IMR-90 (cell line): Measurements from ENCODE around the gene UTP11. TPM values are rescaled to one million over a fixed set of nuclear protein-coding genes. Genes with fewer than 3 reads are reported as not detected.

Source experiments
- ATAC-seq: fragments of 200-7000 bp; cut with Tn5 transposase; 2 replicates; pipeline ENCODE4 v1.9.1; 2020; ENCODE audit warnings: low read depth, mild to moderate bottlenecking, moderate library complexity
- BruUV-seq: library from RNA; stranded (reverse); fragments of 400-500 nt; replicated peaks from 2 replicates; lab custom pipeline; 2021; lab: Mats Ljungman, UMichigan
- CTCF ChIA-PET: fragments of 300-600 bp; formaldehyde crosslinking; extraction: SDS; loops from one replicate; lab custom pipeline; 2021; ENCODE audit warnings: antibody characterized with exemption; lab: Yijun Ruan, JAX
- POLR2A ChIA-PET: fragments of 300-600 bp; sonication (Branson Sonifier 250); formaldehyde crosslinking; loops from one replicate; lab custom pipeline; 2022; ENCODE audit warnings: antibody characterized with exemption; ENCODE audit not compliant: unreplicated experiment; lab: Charles Lee
- DNase-seq: peaks from one replicate; pipeline ENCODE4 v3.0.0; 2013
- H2AFZ ChIP-seq: replicated peaks from 2 replicates; pipeline ENCODE3; 2013; ENCODE audit warnings: low read length, mild to moderate bottlenecking; ENCODE audit not compliant: poor library complexity
- H2AK5ac ChIP-seq: 2 replicates; pipeline ENCODE4 v1.6.1; 2013; ENCODE audit warnings: low read depth, low read length, inconsistent platforms
- H2AK9ac ChIP-seq: replicated peaks from 2 replicates; pipeline ENCODE3; 2013; ENCODE audit warnings: mild to moderate bottlenecking, low read depth, low read length, moderate library complexity; ENCODE audit not compliant: poor library complexity
- H2BK120ac ChIP-seq: 2 replicates; pipeline ENCODE4 v1.6.1; 2013; ENCODE audit warnings: low read depth, low read length, inconsistent platforms
- H2BK15ac ChIP-seq: 3 replicates; pipeline ENCODE4 v1.6.1; 2013; ENCODE audit warnings: low read depth, low read length, inconsistent platforms
- H2BK20ac ChIP-seq: 2 replicates; pipeline ENCODE4 v1.6.1; 2013; ENCODE audit warnings: low read depth, mild to moderate bottlenecking, inconsistent platforms, low read length, moderate library complexity
- H2BK5ac ChIP-seq: 2 replicates; pipeline ENCODE4 v1.6.1; 2013; ENCODE audit warnings: mild to moderate bottlenecking, low read depth, low read length, inconsistent platforms; ENCODE audit not compliant: poor library complexity, severe bottlenecking
- H3K14ac ChIP-seq: replicated peaks from 2 replicates; pipeline ENCODE4 v1.6.1; 2013; ENCODE audit warnings: low read depth, low read length, inconsistent platforms
- H3K18ac ChIP-seq: 2 replicates; pipeline ENCODE4 v1.6.1; 2013; ENCODE audit warnings: low read depth, low read length, control low read depth
- H3K23ac ChIP-seq: 2 replicates; pipeline ENCODE4 v1.6.1; 2013; ENCODE audit warnings: low read depth, low read length, inconsistent platforms
- H3K27ac ChIP-seq: 2 replicates; pipeline ENCODE4 v1.5.1; 2013; ENCODE audit warnings: mild to moderate bottlenecking, control low read depth, low read length; ENCODE audit not compliant: insufficient read depth
- H3K27me3 ChIP-seq: 2 replicates; pipeline ENCODE4 v1.6.1; 2013; ENCODE audit warnings: low read length; ENCODE audit not compliant: control insufficient read depth, insufficient read depth
- H3K36me3 ChIP-seq: 2 replicates; pipeline ENCODE4 v1.6.1; 2013; ENCODE audit warnings: low read length, mixed read lengths; ENCODE audit not compliant: control insufficient read depth, insufficient read depth
- H3K4ac ChIP-seq: 2 replicates; pipeline ENCODE4 v1.6.1; 2013; ENCODE audit warnings: low read depth, low read length, inconsistent platforms
- H3K4me1 ChIP-seq: 2 replicates; pipeline ENCODE4 v1.6.1; 2013; ENCODE audit warnings: low read length, mixed read lengths; ENCODE audit not compliant: control insufficient read depth, insufficient read depth
- H3K4me2 ChIP-seq: 2 replicates; pipeline ENCODE4 v1.6.1; 2013; ENCODE audit warnings: low read depth, mild to moderate bottlenecking, control low read depth, low read length, moderate library complexity
- H3K4me3 ChIP-seq: 2 replicates; pipeline ENCODE4 v1.5.1; 2013; ENCODE audit warnings: low read depth, mild to moderate bottlenecking, control low read depth, low read length, moderate library complexity; ENCODE audit not compliant: insufficient read depth
- H3K56ac ChIP-seq: 2 replicates; pipeline ENCODE4 v1.6.1; 2013; ENCODE audit warnings: low read length, inconsistent platforms; ENCODE audit not compliant: insufficient read depth; ENCODE audit errors: extremely low read depth
- H3K79me1 ChIP-seq, 2 experiments: 2 replicates each; pipeline ENCODE4 v1.6.1; 2013; ENCODE audit warnings: low read length in 2 of 2, inconsistent platforms in 1 of 2, low read depth in 1 of 2
- H3K9ac ChIP-seq: 2 replicates; pipeline ENCODE4 v1.6.1; 2013; ENCODE audit warnings: low read depth, low read length, control low read depth
- H3K9me1 ChIP-seq: 2 replicates; pipeline ENCODE4 v1.6.1; 2013; ENCODE audit warnings: low read length, inconsistent platforms; ENCODE audit not compliant: insufficient read depth
- H3K9me3 ChIP-seq: 2 replicates; pipeline ENCODE4 v1.6.1; 2013; ENCODE audit warnings: low read length; ENCODE audit not compliant: control insufficient read depth, insufficient read depth
- H4K20me1 ChIP-seq: 2 replicates; pipeline ENCODE4 v1.6.1; 2013; ENCODE audit warnings: low read length, inconsistent platforms; ENCODE audit not compliant: insufficient read depth
- H4K5ac ChIP-seq: 2 replicates; pipeline ENCODE4 v1.6.1; 2013; ENCODE audit warnings: mild to moderate bottlenecking, low read depth, low read length, control low read depth
- H4K8ac ChIP-seq, 2 experiments: 2 replicates each; pipeline ENCODE4 v1.6.1; 2013; ENCODE audit warnings: low read depth in 2 of 2, low read length in 2 of 2, control low read depth in 1 of 2, inconsistent platforms in 1 of 2
- H4K91ac ChIP-seq: 2 replicates; pipeline ENCODE4 v1.6.1; 2013; ENCODE audit warnings: low read depth, low read length, inconsistent platforms; ENCODE audit not compliant: insufficient read depth
- BHLHE40 ChIP-seq: fragments of 150-350 bp; IDR thresholded peaks from 2 replicates; pipeline ENCODE4 v1.6.1; 2016; ENCODE audit warnings: mild to moderate bottlenecking, low read depth, low read length
- CHD1 ChIP-seq: IDR thresholded peaks from 2 replicates; pipeline ENCODE4 v1.6.1; 2012; ENCODE audit warnings: low read depth, low read length, improper control_type of control experiment
- FOS ChIP-seq: fragments of 150-350 bp; IDR thresholded peaks from 2 replicates; pipeline ENCODE4 v1.6.1; 2016; ENCODE audit warnings: low read depth, low read length
- MAFK ChIP-seq: IDR thresholded peaks from 2 replicates; pipeline ENCODE4 v1.6.1; 2012; ENCODE audit warnings: low read depth, low read length, improper control_type of control experiment
- MAZ ChIP-seq: IDR thresholded peaks from 2 replicates; pipeline ENCODE4 v1.6.1; 2012; ENCODE audit warnings: low read depth, mild to moderate bottlenecking, low read length, improper control_type of control experiment, moderate library complexity, borderline replicate concordance
- MXI1 ChIP-seq: IDR thresholded peaks from 2 replicates; pipeline ENCODE4 v1.6.1; 2012; ENCODE audit warnings: low read depth, mild to moderate bottlenecking, low read length, moderate library complexity, borderline replicate concordance
- NFE2L2 ChIP-seq: fragments of 150-350 bp; IDR thresholded peaks from 2 replicates; pipeline ENCODE4 v1.6.1; 2016; ENCODE audit warnings: low read depth, mild to moderate bottlenecking, low read length
- POLR2A ChIP-seq: IDR thresholded peaks from 2 replicates; pipeline ENCODE4 v1.6.1; 2012; ENCODE audit warnings: mild to moderate bottlenecking, low read depth, low read length
- RAD21 ChIP-seq: IDR thresholded peaks from 2 replicates; pipeline ENCODE4 v1.6.1; 2012; ENCODE audit warnings: low read length, improper control_type of control experiment
- RCOR1 ChIP-seq: IDR thresholded peaks from 2 replicates; pipeline ENCODE4 v1.6.1; 2012; ENCODE audit warnings: mild to moderate bottlenecking, low read length, improper control_type of control experiment; ENCODE audit not compliant: insufficient replicate concordance
- RFX5 ChIP-seq: IDR thresholded peaks from 2 replicates; pipeline ENCODE4 v1.8.0; 2012; ENCODE audit warnings: low read depth, mild to moderate bottlenecking, low read length, moderate library complexity
- SMC3 ChIP-seq: fragments of 150-350 bp; IDR thresholded peaks from 2 replicates; pipeline ENCODE4 v1.6.1; 2016; ENCODE audit warnings: low read depth, mild to moderate bottlenecking, antibody characterized with exemption, low read length, moderate library complexity
- WGBS, 2 experiments: methylation state at CpG; one replicate each; pipeline versions ENCODE4 v1.1.5 to v1.1.7; 2013; ENCODE audit warnings: missing lambda C conversion rate in 2 of 2; ENCODE audit not compliant: insufficient read length in 1 of 2; ENCODE audit errors: extremely low coverage in 2 of 2; 5-methylcytosine and 5-hydroxymethylcytosine counted together
- dilution Hi-C: fragments of 300-500 bp; cut with HindIII; formaldehyde crosslinking; loops from one replicate; pipeline ENCODE4 v1.14.3; 2018; ENCODE audit warnings: low sequenced_read_pairs; ENCODE audit not compliant: unreplicated experiment
- in situ Hi-C: fragments of 300-500 bp; cut with MboI; formaldehyde crosslinking; loops from 3 replicates; pipeline ENCODE4 v1.14.3; 2019; ENCODE audit warnings: low sequenced_read_pairs, inconsistent platforms, mixed read lengths
- intact Hi-C: fragments of 100-400 bp; cut with micrococcal nuclease; formaldehyde crosslinking; loops from 2 replicates; pipeline ENCODE4 v1.10.0; 2022
- polyA plus RNA-seq, 3 experiments: library from polyadenylated mRNA; depleted of rRNA; stranded (reverse); fragments of >200 nt; gene quantifications; 2 replicates each; pipeline ENCODE4 v1.2.3, GENCODE V29; 2012; ENCODE audit warnings: low replicate concordance in 1 of 3
- total RNA-seq: library from RNA; depleted of rRNA; stranded (reverse); fragments of >200 nt; gene quantifications from 2 replicates; pipeline ENCODE4 v1.2.3, GENCODE V29; 2012
- TF ChIP-seq, protein P1 (sequence below): fragments of 150-350 bp; IDR thresholded peaks from 2 replicates; pipeline ENCODE4 v1.6.1; 2016; ENCODE audit warnings: low read depth, mild to moderate bottlenecking, low read length, moderate library complexity, borderline replicate concordance
- TF ChIP-seq, protein P2 (sequence below): conservative IDR thresholded peaks from 2 replicates; pipeline ENCODE4 v1.5.1; 2012; ENCODE audit warnings: mild to moderate bottlenecking, low read depth, low read length, improper control_type of control experiment
- TF ChIP-seq, protein P3 (sequence below): fragments of 150-350 bp; IDR thresholded peaks from 2 replicates; pipeline ENCODE4 v1.6.1; 2017; ENCODE audit warnings: mild to moderate bottlenecking, antibody characterized with exemption, low read length, low read depth

The UTP11 gene
- total and polyA plus RNA-seq, 2 of the 4 experiments (the other 2 are of a cell fraction) = 22.0 to 27.8 TPM

DNA sequence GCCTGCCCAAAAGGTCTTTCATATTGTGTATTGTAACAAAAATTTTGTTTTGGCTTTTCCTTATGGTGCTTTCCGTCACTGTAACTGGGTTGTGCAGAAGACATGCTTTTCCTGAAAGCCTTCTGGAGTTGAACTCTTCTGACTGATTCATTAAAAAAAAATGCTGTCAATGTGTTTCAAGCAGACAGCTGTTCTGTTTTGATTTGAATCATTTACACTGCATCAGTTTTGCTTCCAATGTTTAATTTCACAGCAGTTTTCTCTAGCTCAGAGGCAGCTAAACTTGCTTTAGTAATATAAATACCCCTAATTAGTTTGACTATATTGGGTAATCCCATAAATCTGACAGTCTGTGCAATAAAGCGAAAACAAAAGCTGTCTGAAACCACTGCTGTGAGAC is 7.9 kb downstream of the UTP11 start:
- Histone ChIP-seq H3K4me3 (no peak overlapping the region), H3K9ac (no peak overlapping the region), H4K20me1 (0 out of 2 replicates have a peak, but pooled peaks cover 12% of the 10 kb centered on the region), H3K18ac (no peak overlapping the region), H3K4me1 (peaks cover 7% of the 10 kb centered on the region), H4K91ac (no peak overlapping the region), H2BK5ac (no peak overlapping the region), H3K56ac (no peak overlapping the region), H4K8ac (no peak overlapping the region), H3K23ac (no peak overlapping the region), H3K36me3 (peaks cover 42% of the 10 kb centered on the region), H2AK9ac (no peak overlapping the region), H2BK120ac (no peak overlapping the region), H2AFZ (no peak overlapping the region), H3K79me1 (peaks cover 23 to 40% of the 10 kb centered on the region in 2 experiments), H3K27ac (peak overlapping the region; percentile 56; the same call in 1 of the 2 replicates), H3K4me2 (no peak overlapping the region), H3K4ac (no peak overlapping the region), H2AK5ac (no peak overlapping the region), H3K27me3 (no peaks in the 10 kb centered on the region), H2BK15ac (no peak overlapping the region), H2BK20ac (no peak overlapping the region), H3K9me3 (no peaks in the 10 kb centered on the region), H3K9me1 (no peaks in the 10 kb centered on the region), H4K5ac (no peak overlapping the region), H3K14ac (no peak overlapping the region)
- BruUV-seq = no TSS peak
- DNase-seq = peak; percentile 40
- WGBS, 2 experiments = no CpG with 5 or more reads among the region's 2 CpGs
- TF ChIP-seq FOS (no peak), BHLHE40 (no peak), RCOR1 (no peak), MXI1 (no peak), RFX5 (no peak), MAFK (no peak), POLR2A (no peak), NFE2L2 (no peak), MAZ (no peak), SMC3 (no peak), RAD21 (no peak), CHD1 (no peak)
- TF ChIP-seq, protein P1, sequence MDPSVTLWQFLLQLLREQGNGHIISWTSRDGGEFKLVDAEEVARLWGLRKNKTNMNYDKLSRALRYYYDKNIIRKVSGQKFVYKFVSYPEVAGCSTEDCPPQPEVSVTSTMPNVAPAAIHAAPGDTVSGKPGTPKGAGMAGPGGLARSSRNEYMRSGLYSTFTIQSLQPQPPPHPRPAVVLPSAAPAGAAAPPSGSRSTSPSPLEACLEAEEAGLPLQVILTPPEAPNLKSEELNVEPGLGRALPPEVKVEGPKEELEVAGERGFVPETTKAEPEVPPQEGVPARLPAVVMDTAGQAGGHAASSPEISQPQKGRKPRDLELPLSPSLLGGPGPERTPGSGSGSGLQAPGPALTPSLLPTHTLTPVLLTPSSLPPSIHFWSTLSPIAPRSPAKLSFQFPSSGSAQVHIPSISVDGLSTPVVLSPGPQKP = no peak
- TF ChIP-seq, protein P2, sequence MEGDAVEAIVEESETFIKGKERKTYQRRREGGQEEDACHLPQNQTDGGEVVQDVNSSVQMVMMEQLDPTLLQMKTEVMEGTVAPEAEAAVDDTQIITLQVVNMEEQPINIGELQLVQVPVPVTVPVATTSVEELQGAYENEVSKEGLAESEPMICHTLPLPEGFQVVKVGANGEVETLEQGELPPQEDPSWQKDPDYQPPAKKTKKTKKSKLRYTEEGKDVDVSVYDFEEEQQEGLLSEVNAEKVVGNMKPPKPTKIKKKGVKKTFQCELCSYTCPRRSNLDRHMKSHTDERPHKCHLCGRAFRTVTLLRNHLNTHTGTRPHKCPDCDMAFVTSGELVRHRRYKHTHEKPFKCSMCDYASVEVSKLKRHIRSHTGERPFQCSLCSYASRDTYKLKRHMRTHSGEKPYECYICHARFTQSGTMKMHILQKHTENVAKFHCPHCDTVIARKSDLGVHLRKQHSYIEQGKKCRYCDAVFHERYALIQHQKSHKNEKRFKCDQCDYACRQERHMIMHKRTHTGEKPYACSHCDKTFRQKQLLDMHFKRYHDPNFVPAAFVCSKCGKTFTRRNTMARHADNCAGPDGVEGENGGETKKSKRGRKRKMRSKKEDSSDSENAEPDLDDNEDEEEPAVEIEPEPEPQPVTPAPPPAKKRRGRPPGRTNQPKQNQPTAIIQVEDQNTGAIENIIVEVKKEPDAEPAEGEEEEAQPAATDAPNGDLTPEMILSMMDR = no peak
- TF ChIP-seq, protein P3, sequence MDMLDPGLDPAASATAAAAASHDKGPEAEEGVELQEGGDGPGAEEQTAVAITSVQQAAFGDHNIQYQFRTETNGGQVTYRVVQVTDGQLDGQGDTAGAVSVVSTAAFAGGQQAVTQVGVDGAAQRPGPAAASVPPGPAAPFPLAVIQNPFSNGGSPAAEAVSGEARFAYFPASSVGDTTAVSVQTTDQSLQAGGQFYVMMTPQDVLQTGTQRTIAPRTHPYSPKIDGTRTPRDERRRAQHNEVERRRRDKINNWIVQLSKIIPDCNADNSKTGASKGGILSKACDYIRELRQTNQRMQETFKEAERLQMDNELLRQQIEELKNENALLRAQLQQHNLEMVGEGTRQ = no peak
- in situ Hi-C loops = loop anchor here (25.0 kb wide), 3 partner anchors 433 to 1558 kb away; partner anchors contain the start of genes GNL2, MRPS15 and OSCP1
- intact Hi-C loops = no loop called here
- dilution Hi-C loops = no loop called here
- ATAC-seq = peak; percentile 56
- ChIA-PET POLR2A (interaction anchor here (0.6 kb wide), 1 partner anchor 27 kb away, joined by 4 read pairs; no protein-coding TSS in a partner anchor), CTCF (interaction anchor here (0.6 to 1.1 kb wide), 3 partner anchors 24 to 815 kb away, joined by 3 to 8 read pairs (median 3); no protein-coding TSS in a partner anchor)
